ENCODE results near the gene PARP12.

PARP12 gene

GRCh38 chr7:140059273-140060242, 3.2 kb downstream of the PARP12 start:
- DNase-seq (ENCODE audit: low read depth, low spot score), result no peak

- no peak for DNase-seq (ENCODE audit: low read depth, low spot score)
Measured at GRCh38 chr7:140058517-140058916, 4.2 kb downstream of the PARP12 start.

DNA sequence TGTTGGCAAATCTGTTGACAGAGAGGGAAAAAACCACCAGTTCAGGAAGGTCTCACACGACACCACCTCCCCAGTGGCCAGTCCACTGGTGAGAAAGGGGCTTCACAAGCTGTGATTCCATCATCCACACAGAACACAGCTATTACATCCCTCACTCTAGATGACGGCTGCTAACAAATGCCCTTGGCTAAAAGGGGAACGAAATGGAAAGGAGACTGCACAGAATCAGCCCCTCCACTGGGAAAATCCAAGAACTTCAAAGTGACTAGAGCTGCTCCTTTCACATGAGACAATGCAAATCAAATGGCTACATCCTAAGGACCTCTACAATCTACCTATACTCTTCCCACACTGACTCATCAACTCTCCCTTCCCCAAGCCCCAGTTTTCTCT, 5.6 kb downstream of the PARP12 start:
- no peak for DNase-seq (ENCODE audit: low read depth, low spot score)

GRCh38 chr7:140056431-140057142, 6.2 kb downstream of the PARP12 start:
- no peak for DNase-seq (ENCODE audit: low read depth, low spot score)

DNA sequence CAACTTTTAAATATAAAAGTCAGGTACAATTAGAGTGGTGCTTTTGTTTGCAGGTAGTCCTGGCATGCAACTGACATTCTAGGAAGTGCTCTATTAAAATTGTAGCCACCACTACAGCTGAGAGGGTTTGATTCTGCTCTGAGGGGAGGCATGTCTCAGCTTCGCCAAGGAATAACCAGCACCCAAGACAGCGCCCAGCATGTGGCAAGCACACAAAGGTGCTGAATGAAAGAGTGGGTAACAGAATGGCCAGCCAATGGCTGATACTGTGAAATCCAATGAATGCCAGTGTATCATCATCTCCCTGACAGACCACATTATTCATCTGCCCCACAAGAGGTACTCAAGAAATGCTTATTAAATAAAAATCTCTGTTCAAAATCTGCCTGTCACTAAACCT, 6.9 kb downstream of the PARP12 start:
- DNase-seq (ENCODE audit: low read depth, low spot score), result no peak

DNA sequence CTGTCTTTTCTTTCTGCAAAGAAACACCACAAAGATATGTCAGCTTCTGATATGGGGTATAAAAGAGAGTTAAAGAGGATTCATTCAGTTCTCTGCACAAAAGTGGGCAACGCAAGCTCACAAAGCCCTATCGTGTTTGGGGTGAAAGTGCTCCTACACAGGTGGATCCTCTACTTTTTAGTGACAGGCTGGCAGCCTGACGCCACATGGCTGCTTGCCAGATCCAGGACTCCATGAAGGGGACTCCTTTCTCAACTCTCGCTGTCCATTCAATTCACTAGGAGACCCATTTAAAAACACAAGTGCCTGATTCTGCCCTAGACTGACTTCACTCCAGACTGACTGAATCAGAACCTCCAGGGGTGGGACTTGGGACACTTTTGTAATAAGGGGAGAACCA, 8.0 kb downstream of the PARP12 start:
- no peak for DNase-seq (ENCODE audit: low read depth, low spot score)

- no peak for DNase-seq (ENCODE audit: low read depth, low spot score)
Measured at GRCh38 chr7:140053812-140054539, 8.8 kb downstream of the PARP12 start.

DNA sequence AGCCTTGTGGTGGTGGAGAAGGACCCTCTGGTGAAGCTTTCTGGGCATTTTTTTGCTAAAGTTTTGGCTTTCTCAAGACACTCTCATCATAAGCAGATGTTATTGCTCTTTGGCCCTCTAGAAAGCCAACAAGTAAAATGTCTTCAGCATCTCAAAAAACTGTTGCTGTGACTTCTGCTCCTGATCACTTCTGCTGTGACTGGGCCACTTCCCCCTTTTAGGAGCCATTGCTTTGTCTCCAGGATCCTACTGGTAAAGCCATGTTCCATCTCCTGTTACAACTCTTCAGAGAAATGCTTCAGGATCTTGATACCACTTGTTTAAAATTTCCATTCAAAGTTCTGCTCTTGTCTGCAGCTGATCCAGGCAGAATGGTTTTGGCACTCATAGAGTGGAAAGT, 10.9 kb downstream of the PARP12 start:
- no peak for DNase-seq (ENCODE audit: low read depth, low spot score)

GRCh38 chr7:140050100-140050499, 12.7 kb downstream of the PARP12 start:
- no peak for DNase-seq (ENCODE audit: low read depth, low spot score)

DNA sequence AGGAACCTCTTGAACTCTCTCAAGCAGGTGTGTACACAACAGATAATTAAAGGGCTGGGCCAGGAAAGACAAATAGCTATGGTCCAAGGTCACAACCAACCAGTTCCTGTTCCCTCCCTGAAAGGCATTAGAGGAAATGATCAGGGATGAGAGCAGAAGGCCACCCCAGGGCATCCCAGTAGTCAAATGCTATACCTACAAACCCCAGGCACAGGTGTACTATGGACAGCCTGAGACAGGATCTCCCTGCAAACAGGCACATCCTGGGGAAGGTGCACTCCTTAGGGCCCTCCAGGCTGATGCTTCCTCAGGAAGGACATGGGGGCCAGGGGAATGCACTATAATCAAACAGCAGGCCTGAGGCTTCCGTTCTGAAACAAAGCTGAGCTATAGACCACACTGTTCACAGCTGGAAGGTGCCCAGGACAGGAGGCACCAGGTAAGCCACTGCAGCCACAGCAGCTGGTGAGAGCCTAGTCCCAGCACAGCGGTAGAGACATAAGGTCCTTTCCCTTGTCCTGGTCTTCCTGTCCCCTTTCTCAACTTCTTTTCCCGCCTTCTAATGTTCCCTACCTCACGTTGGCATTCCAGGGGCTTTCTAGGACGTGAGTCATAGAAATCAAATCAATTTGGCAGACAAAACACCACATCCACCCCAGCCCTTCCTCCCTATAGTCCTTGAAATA, 13.3 kb downstream of the PARP12 start:
- no peak for DNase-seq (ENCODE audit: low read depth, low spot score)

DNA sequence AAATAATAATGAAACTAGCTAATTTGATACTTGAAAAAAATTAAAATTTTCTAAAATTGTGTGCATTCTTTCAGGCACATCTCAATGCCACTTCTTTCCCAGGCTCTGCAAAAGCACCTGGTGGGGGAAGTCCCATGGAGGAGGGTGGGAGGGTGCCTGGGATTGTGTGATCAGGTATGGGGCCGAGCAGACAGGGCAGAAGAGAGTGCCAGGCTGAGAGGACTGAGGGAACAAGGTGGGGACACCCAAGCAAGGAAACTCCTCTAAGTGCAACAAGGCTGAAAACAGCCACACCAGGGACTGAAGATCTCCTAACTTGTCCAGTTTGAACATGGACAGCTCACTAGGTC, 13.8 kb downstream of the PARP12 start:
- no peak for DNase-seq (ENCODE audit: low read depth, low spot score)

DNA sequence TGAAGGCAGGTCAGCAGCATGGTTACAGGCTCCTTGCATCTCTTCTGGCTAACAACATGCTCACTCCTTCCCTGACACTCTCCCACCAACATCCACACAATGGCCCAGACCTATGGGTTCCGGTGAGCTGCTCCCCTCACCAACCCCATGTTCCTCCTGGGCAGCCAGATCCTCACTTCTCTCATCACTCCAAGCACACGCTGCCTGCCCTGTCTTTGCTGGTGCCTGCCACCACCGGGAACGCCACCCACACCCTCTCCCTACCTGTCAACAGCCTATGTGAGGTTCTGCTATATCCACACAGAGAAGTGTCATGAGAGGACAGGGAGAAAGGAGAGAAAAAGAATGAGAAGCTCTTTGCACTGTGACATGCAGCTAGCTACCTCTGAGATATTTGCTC, 14.6 kb downstream of the PARP12 start:
- DNase-seq (ENCODE audit: low read depth, low spot score), result no peak

DNA sequence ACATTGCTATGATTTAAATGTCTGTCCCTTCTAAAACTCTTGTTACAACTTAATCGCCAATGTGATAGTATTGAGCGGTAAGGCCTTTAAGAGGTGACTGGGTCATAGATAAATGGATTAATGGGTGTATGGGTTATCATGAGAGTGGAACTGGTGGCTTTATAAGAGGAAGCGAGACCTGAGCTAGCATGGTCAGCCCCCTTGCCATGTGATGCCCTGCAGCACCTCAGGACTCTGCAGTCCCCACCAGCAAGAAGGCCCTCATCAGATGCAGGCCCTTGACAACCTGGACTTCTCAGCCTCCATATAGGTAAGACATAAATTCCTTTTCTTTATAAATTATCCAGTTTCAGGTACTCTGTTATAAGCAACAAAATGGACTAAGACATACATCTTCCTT, 15.6 kb downstream of the PARP12 start:
- no peak for DNase-seq (ENCODE audit: low read depth, low spot score)

- no peak for DNase-seq (ENCODE audit: low read depth, low spot score)
Measured at GRCh38 chr7:140045697-140046096, 17.1 kb downstream of the PARP12 start.

- DNase-seq (ENCODE audit: low read depth, low spot score), result no peak
Measured at GRCh38 chr7:140044251-140044650, 18.5 kb downstream of the PARP12 start.

GRCh38 chr7:140042386-140042670, 20.4 kb downstream of the PARP12 start:
- no peak for DNase-seq (ENCODE audit: low read depth, low spot score)

- DNase-seq (ENCODE audit: low read depth, low spot score), result no peak
Measured at GRCh38 chr7:140041659-140042385, 20.9 kb downstream of the PARP12 start.

DNA sequence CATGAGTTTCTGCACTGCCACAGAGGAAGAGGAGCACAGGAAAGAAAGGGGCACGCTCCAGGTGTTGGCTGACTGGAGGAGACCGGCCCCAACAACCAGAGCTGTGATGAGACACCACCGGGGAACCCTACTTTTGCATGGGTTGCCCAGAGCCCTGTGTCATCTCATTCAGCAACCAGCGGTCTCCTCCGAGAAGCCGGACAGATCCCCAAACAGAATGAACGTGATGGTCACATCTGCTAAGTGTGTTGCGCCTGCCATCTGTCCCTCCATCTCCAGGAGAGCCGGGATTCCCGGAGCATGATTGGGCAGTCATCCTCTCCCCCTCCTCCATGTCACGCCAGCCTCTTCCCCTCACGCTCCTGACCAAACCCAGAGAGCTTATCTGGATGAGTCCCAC, 22.9 kb downstream of the PARP12 start:
- DNase-seq (ENCODE audit: low read depth, low spot score), result no peak

GRCh38 chr7:140039066-140039465, 23.7 kb downstream of the PARP12 start:
- no peak for DNase-seq (ENCODE audit: low read depth, low spot score)

DNA sequence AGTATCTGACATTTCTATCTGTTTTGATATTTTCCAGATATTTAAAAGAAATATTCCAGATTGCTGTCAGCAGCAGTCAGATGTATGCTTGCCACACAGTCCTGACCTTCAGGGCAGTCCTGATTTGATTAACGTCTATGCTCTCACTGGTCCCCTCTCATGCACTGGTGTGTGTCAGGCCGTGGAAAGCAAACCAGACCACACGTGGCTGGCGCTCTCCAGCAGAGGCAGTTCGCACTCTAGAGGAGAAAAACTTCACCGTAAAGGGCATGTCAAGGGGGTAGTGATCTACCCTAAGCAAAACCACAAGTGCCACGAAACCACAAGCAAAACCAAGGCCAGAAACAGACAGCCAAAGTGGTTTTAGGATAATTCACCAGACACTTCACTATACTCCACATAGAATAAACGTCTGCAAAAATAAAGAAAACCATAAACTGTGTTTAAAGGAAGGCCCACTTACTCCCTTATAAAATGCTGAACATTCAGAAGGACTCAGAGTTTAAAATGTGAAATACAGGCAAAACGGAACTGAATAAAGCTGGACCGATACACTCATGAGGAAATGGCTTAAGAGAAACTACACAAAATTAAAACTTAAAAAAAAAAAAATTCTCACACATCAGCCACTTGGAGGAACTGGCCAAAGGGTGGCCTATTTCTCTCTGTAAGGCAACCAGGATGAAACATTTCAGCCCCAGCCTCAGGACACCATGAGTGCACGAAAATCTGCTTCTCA, 26.4 kb downstream of the PARP12 start:
- no peak for DNase-seq (ENCODE audit: low read depth, low spot score)

All from brain pericyte (primary cell).